Ovary (tissue), 9 donors: ENCODE measurements around the gene TOM1L2. TPM values are rescaled to one million over a fixed set of nuclear protein-coding genes. Genes with fewer than 3 reads are reported as not detected.

Experiments used
- DNase-seq, 5 donors: peaks; one replicate each; pipeline ENCODE4 v3.0.0-alpha.2; 2019 to 2020
- H3K27ac ChIP-seq, 2 donors: fragments of 200-600 bp; one replicate each; pipeline versions ENCODE4 v1.5.1 to v1.8.0; 2019 to 2022
- H3K27me3 ChIP-seq: fragments of 200-600 bp; one replicate; pipeline ENCODE4 v1.8.0; 2022
- H3K36me3 ChIP-seq: fragments of 200-600 bp; sonication (generic); one replicate; pipeline ENCODE4 v1.5.1; 2019
- H3K4me1 ChIP-seq: one replicate; pipeline ENCODE4 v1.8.1; 2013; ENCODE audit warnings: mild to moderate bottlenecking, moderate library complexity; ENCODE audit not compliant: insufficient read depth
- H3K4me3 ChIP-seq: fragments of 200-600 bp; sonication (generic); one replicate; pipeline ENCODE4 v1.5.1; 2017
- H3K9me3 ChIP-seq, 2 donors: fragments of 200-600 bp in 1 of 2; sonication (generic) in 1 of 2; one replicate each; pipeline versions ENCODE4 v1.5.1 to v1.8.1; 2013 to 2019; ENCODE audit warnings: mild to moderate bottlenecking in 1 of 2, moderate library complexity in 1 of 2
- EP300 ChIP-seq: sonication (generic); formaldehyde crosslinking; IDR thresholded peaks from one replicate; pipeline ENCODE4 v1.6.1; 2017; ENCODE audit warnings: antibody characterized with exemption
- POLR2A ChIP-seq: fragments of 450-650 bp; IDR thresholded peaks from one replicate; pipeline ENCODE4 v1.6.1; 2017; ENCODE audit warnings: antibody characterized with exemption, mild to moderate bottlenecking, moderate library complexity
- WGBS, 3 donors: extraction: QIAGEN DNeasy Blood & Tissue Kit in 1 of 3; methylation state at CpG; one replicate each; pipeline versions ENCODE4 v1.1.5 to v1.1.7; 2013 to 2017; 5-methylcytosine and 5-hydroxymethylcytosine counted together
- intact Hi-C, 4 donors: fragments of 100-400 bp; cut with DNase I; formaldehyde crosslinking; loops; one replicate each; pipeline versions ENCODE4 v1.11.0 to v1.15.1; 2022 to 2023
- polyA plus RNA-seq, 2 donors: library from polyadenylated mRNA; stranded (reverse); fragments of 200-250 nt in 1 of 2; fragments of 350-450 nt in 1 of 2; fragmentation: Illumina TruSeq in 1 of 2; extraction: RNeasy Lipid Tissue Mini Kit (QIAGEN cat#74804) in 1 of 2; gene quantifications; one replicate each; pipeline ENCODE4 v1.2.3, GENCODE V29; 2013 to 2014
- total RNA-seq, 7 donors: library from RNA; depleted of rRNA in 2 of 7; stranded (reverse); fragments of >200 nt in 2 of 7; fragmentation: NEBNext Ultra II Directional in 3 of 7; extraction: Animal tissue kit (Norgen Biotek cat#: 25700) in 3 of 7; gene quantifications; one replicate each; pipeline versions ENCODE4 v1.1.0 to v1.2.4, GENCODE V29; 2016 to 2023
- TF ChIP-seq, protein P1 (sequence below), 3 donors: fragments of 450-650 bp in 2 of 3; fragments of 200-600 bp in 1 of 3; IDR thresholded peaks; one replicate each; pipeline versions ENCODE4 v1.5.1 to v1.8.0; 2016 to 2022; ENCODE audit warnings: antibody characterized with exemption in 3 of 3, mild to moderate bottlenecking in 1 of 3
- donor health status: DM: no; HTN: no; CAD: no; lungs with moderate emphysema.
- donor health status: DM: no; HTN: no; CAD: no.
- donor health status: Bipolar disorder and iron deficiency.
- donor health status: DM: yes; HTN: yes; CAD: no.
- donor health status: DM: no; HTN: no; CAD: no.
- donor health status: DM: yes; HTN: yes; CAD: no.

Gene TOM1L2
- total and polyA plus RNA-seq, 9 donors = 25.6 to 62.5 (median 45.9) TPM

DNA sequence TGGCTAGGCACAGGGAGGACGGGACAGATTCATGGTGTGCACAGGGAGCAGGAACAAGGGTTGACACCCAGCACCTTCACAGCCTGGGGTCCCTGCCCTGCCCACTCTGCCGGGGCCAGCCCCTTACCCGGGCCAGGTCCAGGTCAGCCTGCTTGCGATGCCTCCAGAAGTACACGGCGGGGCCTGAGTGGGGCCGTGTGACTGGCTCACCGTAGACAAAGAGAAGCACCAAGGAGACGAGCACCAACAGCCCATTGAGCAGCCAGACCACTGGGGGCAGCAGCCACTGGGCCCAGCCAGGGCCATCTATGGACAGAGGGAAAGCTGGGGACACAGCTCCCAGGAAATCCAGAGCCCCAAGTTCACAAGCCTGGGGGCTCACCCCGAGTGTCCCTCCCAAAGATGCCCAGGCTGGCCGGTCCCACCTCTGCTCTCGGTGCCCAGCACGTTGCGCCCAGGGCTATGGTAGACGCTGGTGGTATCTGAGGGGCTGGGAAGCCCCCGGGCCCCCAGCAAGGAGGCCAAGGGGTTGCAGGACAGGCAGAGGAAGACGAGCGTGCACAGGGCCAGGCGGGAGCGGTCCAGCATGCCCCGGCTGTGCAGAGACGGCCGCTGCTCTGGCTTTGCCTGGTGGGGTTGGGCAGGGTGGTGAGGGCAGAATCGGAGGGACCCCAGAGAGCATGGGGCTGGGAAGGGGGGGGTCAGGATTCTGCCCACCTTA, 155.2 kb downstream of the TOM1L2 start:
- Histone ChIP-seq H3K36me3 (no peaks in the 10 kb centered on the region), H3K27me3 (no peaks in the 10 kb centered on the region), H3K9me3 (no peaks in the 10 kb centered on the region), H3K4me3 (no peak overlapping the region), H3K27ac (no peak overlapping the region), H3K4me1 (peaks cover 11% of the 10 kb centered on the region)
- 85 to 91% (median 88%) methylated on average over 22 to 24 of the region's 24 CpGs for WGBS, 3 donors
- TF ChIP-seq EP300 = no peak
- TF ChIP-seq, protein P1, sequence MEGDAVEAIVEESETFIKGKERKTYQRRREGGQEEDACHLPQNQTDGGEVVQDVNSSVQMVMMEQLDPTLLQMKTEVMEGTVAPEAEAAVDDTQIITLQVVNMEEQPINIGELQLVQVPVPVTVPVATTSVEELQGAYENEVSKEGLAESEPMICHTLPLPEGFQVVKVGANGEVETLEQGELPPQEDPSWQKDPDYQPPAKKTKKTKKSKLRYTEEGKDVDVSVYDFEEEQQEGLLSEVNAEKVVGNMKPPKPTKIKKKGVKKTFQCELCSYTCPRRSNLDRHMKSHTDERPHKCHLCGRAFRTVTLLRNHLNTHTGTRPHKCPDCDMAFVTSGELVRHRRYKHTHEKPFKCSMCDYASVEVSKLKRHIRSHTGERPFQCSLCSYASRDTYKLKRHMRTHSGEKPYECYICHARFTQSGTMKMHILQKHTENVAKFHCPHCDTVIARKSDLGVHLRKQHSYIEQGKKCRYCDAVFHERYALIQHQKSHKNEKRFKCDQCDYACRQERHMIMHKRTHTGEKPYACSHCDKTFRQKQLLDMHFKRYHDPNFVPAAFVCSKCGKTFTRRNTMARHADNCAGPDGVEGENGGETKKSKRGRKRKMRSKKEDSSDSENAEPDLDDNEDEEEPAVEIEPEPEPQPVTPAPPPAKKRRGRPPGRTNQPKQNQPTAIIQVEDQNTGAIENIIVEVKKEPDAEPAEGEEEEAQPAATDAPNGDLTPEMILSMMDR (IDR thresholded peaks at IDR 0.05) = no peak
- no peak for TF ChIP-seq POLR2A
- intact Hi-C loops = loop anchor here in 2 of 4 donors (10.0 kb wide), 2 partner anchors 218 to 462 kb away; partner anchors contain the start of genes ATPAF2 (in 1 of the 2) and GID4 (in 1 of the 2)
- no peak for DNase-seq

- H3K4me3 ChIP-seq = no peak overlapping the region
- no peaks in the 10 kb centered on the region for H3K36me3 ChIP-seq
- no peaks in the 10 kb centered on the region for H3K27me3 ChIP-seq
- 94 to 98% (median 96%) methylated on average over 10 to 22 of the region's 22 CpGs for WGBS, 3 donors
- no peaks in the 10 kb centered on the region for H3K9me3 ChIP-seq
- TF ChIP-seq POLR2A = no peak
- TF ChIP-seq, protein P1 (IDR thresholded peaks at IDR 0.05) = no peak
- no peak for TF ChIP-seq EP300
- H3K4me1 ChIP-seq = peaks cover 10% of the 10 kb centered on the region
- H3K27ac ChIP-seq = no peak overlapping the region
- intact Hi-C loops = loop anchor here in 2 of 4 donors (10.0 kb wide), 2 partner anchors 218 to 462 kb away; partner anchors contain the start of genes ATPAF2 (in 1 of the 2) and GID4 (in 1 of the 2)
- DNase-seq = no peak
Measured at GRCh38 chr17:17816240-17816814, 155.9 kb downstream of the TOM1L2 start.

GRCh38 chr17:17815436-17816200, 156.6 kb downstream of the TOM1L2 start:
- no peaks in the 10 kb centered on the region for H3K27me3 ChIP-seq
- TF ChIP-seq EP300 = no peak
- TF ChIP-seq, protein P1 (IDR thresholded peaks at IDR 0.05) = no peak
- no peak for TF ChIP-seq POLR2A
- H3K36me3 ChIP-seq = no peaks in the 10 kb centered on the region
- 82 to 87% (median 85%) methylated on average over 17 of the region's 17 CpGs for WGBS, 3 donors
- H3K4me3 ChIP-seq = no peak overlapping the region
- H3K9me3 ChIP-seq = no peaks in the 10 kb centered on the region
- intact Hi-C loops = loop anchor here in 2 of 4 donors (10.0 kb wide), 2 partner anchors 219 to 461 kb away; partner anchors contain the start of genes ATPAF2 (in 1 of the 2) and GID4 (in 1 of the 2)
- H3K4me1 ChIP-seq = peaks cover 10% of the 10 kb centered on the region
- no peak for DNase-seq
- no peak overlapping the region for H3K27ac ChIP-seq

DNA sequence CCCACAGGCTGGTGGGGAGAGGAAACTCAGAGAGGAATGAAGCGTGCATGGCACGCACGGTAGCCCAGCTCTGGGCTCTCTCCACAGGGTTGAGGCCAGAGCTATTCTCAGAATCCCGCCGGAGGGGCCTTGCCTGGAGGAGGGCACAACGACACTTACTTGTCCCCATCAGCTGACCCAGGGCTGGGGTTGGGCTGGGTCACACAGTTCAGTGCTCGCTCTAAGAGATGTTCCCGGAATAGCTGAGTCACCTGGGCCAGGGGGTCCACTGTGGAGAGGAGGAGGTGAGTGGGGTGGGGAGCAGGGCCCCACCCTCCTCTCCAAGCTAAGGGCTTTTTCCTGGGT, 157.2 kb downstream of the TOM1L2 start:
- Histone ChIP-seq H3K27ac (no peak overlapping the region), H3K36me3 (no peaks in the 10 kb centered on the region), H3K9me3 (no peaks in the 10 kb centered on the region), H3K4me3 (no peak overlapping the region), H3K4me1 (peaks cover 12% of the 10 kb centered on the region), H3K27me3 (no peaks in the 10 kb centered on the region)
- no peak for TF ChIP-seq POLR2A
- DNase-seq = no peak
- WGBS, 3 donors = 69 to 77% (median 69%) methylated on average over 8 of the region's 8 CpGs
- intact Hi-C loops = loop anchor here in 2 of 4 donors (10.0 kb wide), 2 partner anchors 220 to 460 kb away; partner anchors contain the start of genes ATPAF2 (in 1 of the 2) and GID4 (in 1 of the 2)
